Measurements from ENCODE around the gene AATK. TPM values are rescaled to one million over a fixed set of nuclear protein-coding genes. Genes with fewer than 3 reads are reported as not detected.

AATK gene
- total and polyA plus RNA-seq, 10 of the 15 experiments (the other 5 are each of a cell fraction or from before 2014, with no cell fraction given): 0.04 TPM; not detected in 9

- TF ChIP-seq MLLT1 (IDR thresholded peaks at IDR 0.05): no peak
- no peak for TF ChIP-seq TAF1 (IDR thresholded peaks at IDR 0.05; ENCODE audit: borderline replicate concordance, low read depth, low read length)
- 0 out of 2 replicates have a peak, but pooled peaks have one; percentile 30 for TF ChIP-seq CHD2 (IDR thresholded peaks at IDR 0.05; ENCODE audit: borderline replicate concordance, low read depth, low read length)
- TF ChIP-seq GABPA (IDR thresholded peaks at IDR 0.05; ENCODE audit: low read depth): no peak
- TF ChIP-seq EZH2 (IDR thresholded peaks at IDR 0.05; ENCODE audit: borderline replicate concordance, control insufficient read depth, low read depth, low read length): no peak
- no peak for TF ChIP-seq RAD51 (IDR thresholded peaks at IDR 0.05)
- TF ChIP-seq TCF7 (IDR thresholded peaks at IDR 0.05; ENCODE audit: borderline replicate concordance): no peak
- TF ChIP-seq BACH1 (IDR thresholded peaks at IDR 0.05; ENCODE audit: borderline replicate concordance): peak; percentile 80
- TF ChIP-seq MTA3 (IDR thresholded peaks at IDR 0.05; ENCODE audit: borderline replicate concordance, low read length): no peak
- peak; percentile 99 for TF ChIP-seq SMARCA5 (IDR thresholded peaks at IDR 0.05)
- TF ChIP-seq SP1 (IDR thresholded peaks at IDR 0.05; ENCODE audit: low read depth, low read length): peak; percentile 40
- no peak for TF ChIP-seq FOXM1 (IDR thresholded peaks at IDR 0.05; ENCODE audit: low read depth, low read length)
- TF ChIP-seq CBFB (IDR thresholded peaks at IDR 0.05; ENCODE audit: low read depth): no peak
- TF ChIP-seq NFXL1 (IDR thresholded peaks at IDR 0.05; ENCODE audit: borderline replicate concordance): no peak
- no peak for TF ChIP-seq ELK1 (IDR thresholded peaks at IDR 0.05; ENCODE audit: low read depth, low read length)
- no peak for TF ChIP-seq ESRRA (IDR thresholded peaks at IDR 0.05; ENCODE audit: low read length)
- no peak for TF ChIP-seq BMI1 (IDR thresholded peaks at IDR 0.05; ENCODE audit: borderline replicate concordance)
- no peak for TF ChIP-seq ASH2L (IDR thresholded peaks at IDR 0.05; ENCODE audit: borderline replicate concordance, low read depth)
- peak; percentile 94 for TF ChIP-seq ZNF592 (IDR thresholded peaks at IDR 0.05)
- no peak for TF ChIP-seq MAX (IDR thresholded peaks at IDR 0.05; ENCODE audit: low read depth, low read length)
- TF ChIP-seq USF1 (IDR thresholded peaks at IDR 0.05; ENCODE audit: borderline replicate concordance, extremely low read length, insufficient read depth, low read depth, low read length): no peak
- 0 out of 2 replicates have a peak, but pooled peaks have one; percentile 53 for TF ChIP-seq ZNF24 (IDR thresholded peaks at IDR 0.05)
Measured at GRCh38 chr17:81101614-81102306, 64.3 kb downstream of the AATK start (continued).

All from GM12878 (cell line).